GM13976 (cell line): ENCODE data around the gene PCNX1.

Experiments used
- DNase-seq: peaks from one replicate; pipeline ENCODE4 v3.0.0; 2012; ENCODE audit warnings: low spot score
- CTCF ChIP-seq: IDR thresholded peaks from 2 replicates; pipeline ENCODE4 v1.5.1; 2012; ENCODE audit warnings: borderline replicate concordance, mild to moderate bottlenecking; ENCODE audit not compliant: insufficient read depth; ENCODE audit errors: extremely low read depth, missing control alignments, control extremely low read depth
- in situ Hi-C: fragments of 300-500 bp; cut with MboI; formaldehyde crosslinking; loops from one replicate; pipeline ENCODE4 v1.12.0; 2022; ENCODE audit warnings: low sequenced_read_pairs, mixed read lengths, inconsistent platforms; ENCODE audit not compliant: unreplicated experiment

Gene PCNX1

GRCh38 chr14:71022012-71022869, 115.0 kb downstream of the PCNX1 start:
- in situ Hi-C loops: no loop called here
- no peak for TF ChIP-seq CTCF
- no peak for DNase-seq

- no peak for DNase-seq
- no peak for TF ChIP-seq CTCF
- in situ Hi-C loops: no loop called here
Measured at GRCh38 chr14:71022939-71023338, 115.7 kb downstream of the PCNX1 start.

- no peak for TF ChIP-seq CTCF
- in situ Hi-C loops: no loop called here
- DNase-seq: no peak
Measured at GRCh38 chr14:71029236-71029781, 122.0 kb downstream of the PCNX1 start.

GRCh38 chr14:71031000-71031399, 123.7 kb downstream of the PCNX1 start:
- in situ Hi-C loops: no loop called here
- TF ChIP-seq CTCF: no peak
- DNase-seq: no peak

GRCh38 chr14:71036433-71036832, 129.2 kb downstream of the PCNX1 start:
- no peak for DNase-seq
- in situ Hi-C loops: no loop called here
- no peak for TF ChIP-seq CTCF

GRCh38 chr14:71048393-71048792, 141.1 kb downstream of the PCNX1 start:
- in situ Hi-C loops: no loop called here
- no peak for TF ChIP-seq CTCF
- DNase-seq: no peak
